Kidney (tissue), 14 donors: ENCODE results near the gene TUBE1. TPM values are rescaled to one million over a fixed set of nuclear protein-coding genes. Genes with fewer than 3 reads are reported as not detected.

Experiments used
- DNase-seq, 5 donors: peaks; one replicate each; pipeline ENCODE4 v3.0.0-alpha.2; 2013 to 2020
- FAIRE-seq: peaks from 2 replicates; lab custom pipeline; 2012; peaks lifted over from hg19 to GRCh38; lab: Jason Lieb, UNC
- H3K27ac ChIP-seq, 2 donors: one replicate each; pipeline ENCODE4 v1.7.0; 2013; ENCODE audit warnings: low read depth in 2 of 2, low read length in 2 of 2, inconsistent platforms in 1 of 2
- H3K27me3 ChIP-seq: one replicate; pipeline ENCODE4 v1.7.1; 2013; ENCODE audit warnings: low read length, inconsistent platforms; ENCODE audit not compliant: control insufficient read depth, insufficient read depth
- H3K36me3 ChIP-seq, 3 donors: one replicate each; pipeline versions ENCODE4 v1.7.0 to v1.7.1; 2013; ENCODE audit warnings: low read length in 3 of 3, control low read depth in 1 of 3, inconsistent platforms in 1 of 3; ENCODE audit not compliant: insufficient read depth in 3 of 3, control insufficient read depth in 2 of 3
- H3K4me1 ChIP-seq, 3 donors: one replicate each; pipeline versions ENCODE4 v1.7.0 to v1.7.1; 2013; ENCODE audit warnings: low read length in 3 of 3, inconsistent platforms in 1 of 3, low read depth in 1 of 3; ENCODE audit not compliant: control insufficient read depth in 2 of 3, insufficient read depth in 2 of 3
- H3K4me3 ChIP-seq, 3 donors: one replicate each; pipeline versions ENCODE4 v1.7.0 to v1.8.1; 2013; ENCODE audit warnings: low read length in 3 of 3, control low read depth in 1 of 3, inconsistent platforms in 1 of 3
- H3K9ac ChIP-seq, 3 donors: one replicate each; pipeline versions ENCODE4 v1.7.0 to v1.7.1; 2013; ENCODE audit warnings: low read length in 3 of 3, control low read depth in 1 of 3, inconsistent platforms in 1 of 3
- H3K9me3 ChIP-seq, 3 donors: one replicate each; pipeline versions ENCODE4 v1.7.0 to v1.7.1; 2013; ENCODE audit warnings: low read length in 3 of 3, control low read depth in 1 of 3, inconsistent platforms in 1 of 3; ENCODE audit not compliant: control insufficient read depth in 2 of 3, insufficient read depth in 1 of 3
- CTCF ChIP-seq: IDR thresholded peaks from 3 replicates; pipeline ENCODE4 v1.5.1; 2012; ENCODE audit warnings: mild to moderate bottlenecking, moderate library complexity, borderline replicate concordance; ENCODE audit not compliant: insufficient read depth; ENCODE audit errors: extremely low read depth
- intact Hi-C: fragments of 100-400 bp; cut with DNase I; formaldehyde crosslinking; loops from one replicate; pipeline ENCODE4 v1.11.1; 2022
- polyA plus RNA-seq: library from polyadenylated mRNA; stranded (reverse); fragments of 350-450 nt; fragmentation: Illumina TruSeq; extraction: RNeasy Lipid Tissue Mini Kit (QIAGEN cat#74804); gene quantifications from one replicate; pipeline ENCODE4 v1.2.3, GENCODE V29; 2014; ENCODE audit warnings: low read depth, low replicate concordance; ENCODE audit not compliant: insufficient read depth
- total RNA-seq: library from RNA; stranded (reverse); fragmentation: NEBNext Ultra II Directional; extraction: Animal tissue kit (Norgen Biotek cat#: 25700); gene quantifications from one replicate; pipeline ENCODE4 v1.2.1, GENCODE V29; 2021
- donor health status: control.
- donor health status: control.
- donor health status: control.
- donor health status: control.
- donor health status: control.
- donor health status: DM: yes; HTN: yes; CAD: no.
- donor health status: Normal renal cell carcinoma (clear cell type).

The TUBE1 gene
- total and polyA plus RNA-seq, 2 donors from 2014 or later: 13.6 to 21.2 TPM

GRCh38 chr6:112044856-112045255, 42.4 kb downstream of the TUBE1 start:
- DNase-seq (peak in 1 of 5 donors; percentile 48), FAIRE-seq (no peak)
- Histone ChIP-seq H3K36me3 (no peaks in the 10 kb centered on the region), H3K27me3 (no peaks in the 10 kb centered on the region), H3K9ac (no peak overlapping the region), H3K4me1 (peaks cover 4 to 15% (median 5%) of the 10 kb centered on the region in 3 donors), H3K9me3 (no peaks in the 10 kb centered on the region), H3K27ac (no peak overlapping the region), H3K4me3 (no peak overlapping the region)
- TF ChIP-seq CTCF: no peak
- intact Hi-C loops: no loop called here

GRCh38 chr6:112044196-112044595, 43.1 kb downstream of the TUBE1 start:
- Histone ChIP-seq H3K4me3 (no peak overlapping the region), H3K9ac (no peak overlapping the region), H3K9me3 (no peaks in the 10 kb centered on the region), H3K36me3 (no peaks in the 10 kb centered on the region), H3K27ac (peak overlapping the region in 1 of 2 donors; percentile 70), H3K4me1 (peaks cover 4 to 15% (median 5%) of the 10 kb centered on the region in 3 donors), H3K27me3 (no peaks in the 10 kb centered on the region)
- DNase-seq (no peak), FAIRE-seq (no peak)
- intact Hi-C loops: no loop called here
- TF ChIP-seq CTCF: no peak

- H3K36me3 ChIP-seq: no peaks in the 10 kb centered on the region
- DNase-seq: peak; percentile 94 to 97 (median 95)
- peak; percentile 23 for FAIRE-seq
- peaks cover 4 to 11% (median 5%) of the 10 kb centered on the region in 3 donors for H3K4me1 ChIP-seq
- peak overlapping the region; percentile 70 to 77 for H3K27ac ChIP-seq
- intact Hi-C loops: no loop called here
- no peaks in the 10 kb centered on the region for H3K27me3 ChIP-seq
- H3K4me3 ChIP-seq: peak overlapping the region; percentile 74 to 85 (median 79)
- H3K9ac ChIP-seq: peak overlapping the region; percentile 60 to 61 (median 60)
- H3K9me3 ChIP-seq: no peaks in the 10 kb centered on the region
- TF ChIP-seq CTCF: peak; percentile 92
These were observed 44.0 kb downstream of the TUBE1 start for GRCh38 chr6:112043032-112044007.
